SK-N-SH treated with all-trans-retinoic acid at 6 μM for 48 hours (cell line): ENCODE results near the gene C3orf52.

Experiments used
- ATAC-seq: fragments of 200-7000 bp; cut with Tn5 transposase; 3 replicates; pipeline ENCODE4 v1.9.1; 2020; ENCODE audit warnings: mild to moderate bottlenecking, moderate library complexity
- ARNTL ChIP-seq: fragments of 450-650 bp; formaldehyde crosslinking; IDR thresholded peaks from 2 replicates; pipeline ENCODE4 v1.5.0; 2020; ENCODE audit warnings: low read depth, mild to moderate bottlenecking, moderate library complexity, borderline replicate concordance
- BACH2 ChIP-seq: fragments of 250-450 bp; sonication (Bioruptor Pico); IDR thresholded peaks from 2 replicates; pipeline ENCODE4 v1.9.0; 2021; ENCODE audit warnings: mild to moderate bottlenecking, borderline replicate concordance
- CSDC2 ChIP-seq: fragments of 250-450 bp; sonication (Bioruptor Pico); IDR thresholded peaks from 2 replicates; pipeline ENCODE4 v1.5.0; 2020; ENCODE audit warnings: mild to moderate bottlenecking, moderate library complexity
- ESRRG ChIP-seq: fragments of 250-450 bp; sonication (Bioruptor Pico); IDR thresholded peaks from 2 replicates; pipeline ENCODE4 v1.6.1; 2021; ENCODE audit warnings: mild to moderate bottlenecking
- GLIS3 ChIP-seq: fragments of 250-450 bp; sonication (Bioruptor Pico); IDR thresholded peaks from 2 replicates; pipeline ENCODE4 v1.5.0; 2020; ENCODE audit warnings: mild to moderate bottlenecking, moderate library complexity
- ISL1 ChIP-seq: fragments of 250-450 bp; sonication (Bioruptor Pico); IDR thresholded peaks from 2 replicates; pipeline ENCODE4 v2.1.2; 2022; ENCODE audit warnings: mild to moderate bottlenecking, moderate library complexity
- OSR1 ChIP-seq: fragments of 250-450 bp; sonication (Bioruptor Pico); IDR thresholded peaks from 2 replicates; pipeline ENCODE4 v1.8.0; 2022; ENCODE audit warnings: moderate library complexity, mild to moderate bottlenecking, inconsistent platforms
- POU6F1 ChIP-seq: fragments of 250-450 bp; sonication (Bioruptor Pico); IDR thresholded peaks from 2 replicates; pipeline ENCODE4 v1.8.0; 2021; ENCODE audit warnings: low read depth, mild to moderate bottlenecking, moderate library complexity, borderline replicate concordance
- PPARA ChIP-seq: fragments of 250-450 bp; sonication (Bioruptor Pico); IDR thresholded peaks from 2 replicates; pipeline ENCODE4 v1.5.0; 2020; ENCODE audit warnings: mild to moderate bottlenecking, borderline replicate concordance
- RARB ChIP-seq: fragments of 250-450 bp; sonication (Bioruptor Pico); IDR thresholded peaks from 2 replicates; pipeline ENCODE4 v1.8.0; 2021; ENCODE audit warnings: mild to moderate bottlenecking, moderate library complexity
- SNAI2 ChIP-seq: fragments of 250-450 bp; sonication (Bioruptor Pico); IDR thresholded peaks from 2 replicates; pipeline ENCODE4 v1.5.0; 2020; ENCODE audit warnings: mild to moderate bottlenecking, moderate library complexity
- TCF4 ChIP-seq: fragments of 250-450 bp; sonication (Bioruptor Pico); IDR thresholded peaks from 2 replicates; pipeline ENCODE4 v1.8.0; 2021; ENCODE audit warnings: mild to moderate bottlenecking, moderate library complexity, borderline replicate concordance
- TOX ChIP-seq: fragments of 250-450 bp; sonication (Bioruptor Pico); IDR thresholded peaks from 2 replicates; pipeline ENCODE4 v1.8.0; 2021; ENCODE audit warnings: mild to moderate bottlenecking, moderate library complexity, borderline replicate concordance
- ZFP3 ChIP-seq: fragments of 250-450 bp; sonication (Bioruptor Pico); IDR thresholded peaks from 2 replicates; pipeline ENCODE4 v1.5.0; 2020; ENCODE audit warnings: mild to moderate bottlenecking, moderate library complexity
- ZFP30 ChIP-seq: fragments of 450-650 bp; formaldehyde crosslinking; IDR thresholded peaks from 2 replicates; pipeline ENCODE4 v1.5.0; 2022; ENCODE audit warnings: mild to moderate bottlenecking, moderate library complexity
- ZNF565 ChIP-seq: fragments of 450-650 bp; formaldehyde crosslinking; conservative IDR thresholded peaks from 2 replicates; pipeline ENCODE4 v1.5.0; 2020; ENCODE audit warnings: low read depth, mild to moderate bottlenecking, moderate library complexity
- ZNF8 ChIP-seq: fragments of 450-650 bp; formaldehyde crosslinking; IDR thresholded peaks from 2 replicates; pipeline ENCODE4 v1.5.0; 2020; ENCODE audit warnings: mild to moderate bottlenecking, moderate library complexity
- TF ChIP-seq, protein P1 (sequence below): fragments of 250-450 bp; sonication (Bioruptor Pico); IDR thresholded peaks from 2 replicates; pipeline ENCODE4 v1.5.0; 2020; ENCODE audit warnings: mild to moderate bottlenecking, moderate library complexity
- TF ChIP-seq, protein P2 (sequence below): fragments of 250-450 bp; sonication (Bioruptor Pico); IDR thresholded peaks from 2 replicates; pipeline ENCODE4 v1.5.1; 2020; ENCODE audit warnings: low read depth, mild to moderate bottlenecking, moderate library complexity
- TF ChIP-seq, protein P3 (sequence below): fragments of 250-450 bp; sonication (Bioruptor Pico); IDR thresholded peaks from 2 replicates; pipeline ENCODE4 v1.8.0; 2020; ENCODE audit warnings: mild to moderate bottlenecking, moderate library complexity, borderline replicate concordance

Gene C3orf52

DNA sequence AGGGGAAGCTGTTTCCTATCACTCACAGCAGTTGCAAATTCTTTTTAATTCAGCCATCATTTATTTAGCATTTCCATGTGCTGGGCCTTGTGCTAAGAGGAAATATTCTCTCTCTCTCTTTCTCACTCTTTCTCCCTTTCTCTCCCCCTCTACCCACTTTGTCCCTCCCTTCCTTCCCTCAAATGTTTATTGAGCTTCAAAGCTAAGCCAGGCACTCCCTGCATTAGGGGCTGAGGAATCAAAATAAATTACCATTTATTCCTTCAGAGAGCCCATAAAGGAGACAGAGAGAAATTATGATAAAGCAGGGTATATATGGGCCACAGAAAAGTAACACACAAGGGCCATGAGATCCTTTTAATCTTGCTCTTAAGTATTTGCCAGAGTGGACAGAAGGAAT is 44.9 kb upstream of the C3orf52 start:
- no peak for TF ChIP-seq SNAI2 (CRISPR knock-in tag)
- no peak for TF ChIP-seq BACH2 (CRISPR knock-in tag)
- TF ChIP-seq ZFP3 (CRISPR knock-in tag), result no peak
- no peak for TF ChIP-seq TCF4 (CRISPR knock-in tag)
- TF ChIP-seq, protein P1, sequence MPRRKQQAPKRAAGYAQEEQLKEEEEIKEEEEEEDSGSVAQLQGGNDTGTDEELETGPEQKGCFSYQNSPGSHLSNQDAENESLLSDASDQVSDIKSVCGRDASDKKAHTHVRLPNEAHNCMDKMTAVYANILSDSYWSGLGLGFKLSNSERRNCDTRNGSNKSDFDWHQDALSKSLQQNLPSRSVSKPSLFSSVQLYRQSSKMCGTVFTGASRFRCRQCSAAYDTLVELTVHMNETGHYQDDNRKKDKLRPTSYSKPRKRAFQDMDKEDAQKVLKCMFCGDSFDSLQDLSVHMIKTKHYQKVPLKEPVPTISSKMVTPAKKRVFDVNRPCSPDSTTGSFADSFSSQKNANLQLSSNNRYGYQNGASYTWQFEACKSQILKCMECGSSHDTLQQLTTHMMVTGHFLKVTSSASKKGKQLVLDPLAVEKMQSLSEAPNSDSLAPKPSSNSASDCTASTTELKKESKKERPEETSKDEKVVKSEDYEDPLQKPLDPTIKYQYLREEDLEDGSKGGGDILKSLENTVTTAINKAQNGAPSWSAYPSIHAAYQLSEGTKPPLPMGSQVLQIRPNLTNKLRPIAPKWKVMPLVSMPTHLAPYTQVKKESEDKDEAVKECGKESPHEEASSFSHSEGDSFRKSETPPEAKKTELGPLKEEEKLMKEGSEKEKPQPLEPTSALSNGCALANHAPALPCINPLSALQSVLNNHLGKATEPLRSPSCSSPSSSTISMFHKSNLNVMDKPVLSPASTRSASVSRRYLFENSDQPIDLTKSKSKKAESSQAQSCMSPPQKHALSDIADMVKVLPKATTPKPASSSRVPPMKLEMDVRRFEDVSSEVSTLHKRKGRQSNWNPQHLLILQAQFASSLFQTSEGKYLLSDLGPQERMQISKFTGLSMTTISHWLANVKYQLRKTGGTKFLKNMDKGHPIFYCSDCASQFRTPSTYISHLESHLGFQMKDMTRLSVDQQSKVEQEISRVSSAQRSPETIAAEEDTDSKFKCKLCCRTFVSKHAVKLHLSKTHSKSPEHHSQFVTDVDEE (CRISPR knock-in tag), result no peak
- TF ChIP-seq ESRRG, result no peak
- TF ChIP-seq ARNTL (CRISPR knock-in tag), result no peak
- ATAC-seq, result no peak

DNA sequence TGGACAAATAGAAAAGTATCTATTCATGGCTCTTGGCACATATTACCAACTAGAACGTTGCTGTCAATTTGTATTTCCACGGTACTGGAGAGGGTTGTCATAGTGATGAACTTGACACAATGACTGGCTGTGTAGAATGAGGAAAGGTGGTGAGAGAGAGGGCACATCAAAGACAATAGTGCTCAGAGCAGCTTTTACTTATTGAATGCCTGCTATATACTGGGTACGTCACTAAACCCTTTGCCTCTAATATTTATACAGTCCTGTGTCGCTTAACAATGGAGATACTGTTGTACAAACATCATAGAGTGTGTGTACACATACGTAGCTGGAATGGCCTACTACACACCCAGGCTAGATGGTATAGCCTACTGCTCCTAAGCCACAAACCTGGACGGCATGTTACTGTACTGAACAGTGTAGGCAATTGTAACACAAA is 43.3 kb upstream of the C3orf52 start:
- ATAC-seq, result no peak
- TF ChIP-seq TOX (CRISPR knock-in tag), result no peak
- no peak for TF ChIP-seq ARNTL (CRISPR knock-in tag)
- TF ChIP-seq ZFP3 (CRISPR knock-in tag), result no peak
- no peak for TF ChIP-seq ZNF8
- TF ChIP-seq SNAI2 (CRISPR knock-in tag), result no peak
- TF ChIP-seq RARB (CRISPR knock-in tag), result no peak
- TF ChIP-seq GLIS3 (CRISPR knock-in tag), result no peak
- no peak for TF ChIP-seq PPARA
- TF ChIP-seq ZNF565, result no peak
- TF ChIP-seq, protein P2, sequence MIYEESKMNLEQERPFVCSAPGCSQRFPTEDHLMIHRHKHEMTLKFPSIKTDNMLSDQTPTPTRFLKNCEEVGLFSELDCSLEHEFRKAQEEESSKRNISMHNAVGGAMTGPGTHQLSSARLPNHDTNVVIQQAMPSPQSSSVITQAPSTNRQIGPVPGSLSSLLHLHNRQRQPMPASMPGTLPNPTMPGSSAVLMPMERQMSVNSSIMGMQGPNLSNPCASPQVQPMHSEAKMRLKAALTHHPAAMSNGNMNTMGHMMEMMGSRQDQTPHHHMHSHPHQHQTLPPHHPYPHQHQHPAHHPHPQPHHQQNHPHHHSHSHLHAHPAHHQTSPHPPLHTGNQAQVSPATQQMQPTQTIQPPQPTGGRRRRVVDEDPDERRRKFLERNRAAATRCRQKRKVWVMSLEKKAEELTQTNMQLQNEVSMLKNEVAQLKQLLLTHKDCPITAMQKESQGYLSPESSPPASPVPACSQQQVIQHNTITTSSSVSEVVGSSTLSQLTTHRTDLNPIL (CRISPR knock-in tag), result no peak
- no peak for TF ChIP-seq CSDC2
- TF ChIP-seq BACH2 (CRISPR knock-in tag), result no peak
- no peak for TF ChIP-seq ESRRG
- TF ChIP-seq, protein P1 (CRISPR knock-in tag), result no peak
- TF ChIP-seq POU6F1, result no peak
- no peak for TF ChIP-seq ISL1

GRCh38 chr3:112043621-112044201 is 42.5 kb upstream of the C3orf52 start:
- peak; percentile 99 for ATAC-seq
- no peak for TF ChIP-seq BACH2 (CRISPR knock-in tag)
- no peak for TF ChIP-seq ZFP30 (CRISPR knock-in tag)
- TF ChIP-seq RARB (CRISPR knock-in tag), result no peak
- TF ChIP-seq ISL1, result no peak
- TF ChIP-seq OSR1 (CRISPR knock-in tag), result no peak
- no peak for TF ChIP-seq TOX (CRISPR knock-in tag)
- TF ChIP-seq, protein P2 (CRISPR knock-in tag), result no peak
- TF ChIP-seq, protein P3, sequence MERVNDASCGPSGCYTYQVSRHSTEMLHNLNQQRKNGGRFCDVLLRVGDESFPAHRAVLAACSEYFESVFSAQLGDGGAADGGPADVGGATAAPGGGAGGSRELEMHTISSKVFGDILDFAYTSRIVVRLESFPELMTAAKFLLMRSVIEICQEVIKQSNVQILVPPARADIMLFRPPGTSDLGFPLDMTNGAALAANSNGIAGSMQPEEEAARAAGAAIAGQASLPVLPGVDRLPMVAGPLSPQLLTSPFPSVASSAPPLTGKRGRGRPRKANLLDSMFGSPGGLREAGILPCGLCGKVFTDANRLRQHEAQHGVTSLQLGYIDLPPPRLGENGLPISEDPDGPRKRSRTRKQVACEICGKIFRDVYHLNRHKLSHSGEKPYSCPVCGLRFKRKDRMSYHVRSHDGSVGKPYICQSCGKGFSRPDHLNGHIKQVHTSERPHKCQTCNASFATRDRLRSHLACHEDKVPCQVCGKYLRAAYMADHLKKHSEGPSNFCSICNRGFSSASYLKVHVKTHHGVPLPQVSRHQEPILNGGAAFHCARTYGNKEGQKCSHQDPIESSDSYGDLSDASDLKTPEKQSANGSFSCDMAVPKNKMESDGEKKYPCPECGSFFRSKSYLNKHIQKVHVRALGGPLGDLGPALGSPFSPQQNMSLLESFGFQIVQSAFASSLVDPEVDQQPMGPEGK, result no peak; the same call in 1 of the 2 replicates
- no peak for TF ChIP-seq TCF4 (CRISPR knock-in tag)
- no peak for TF ChIP-seq ZNF8
- TF ChIP-seq PPARA, result no peak
- TF ChIP-seq, all 23 proteins: peak for 0
